GM15510 (cell line): Measurements from ENCODE around the gene RFT1.

Experiments used
- POLR2A ChIP-seq: IDR thresholded peaks from 3 replicates; pipeline ENCODE4 v1.6.1; 2011; ENCODE audit warnings: borderline replicate concordance; ENCODE audit not compliant: insufficient read length; ENCODE audit errors: extremely low read depth

The RFT1 gene

DNA sequence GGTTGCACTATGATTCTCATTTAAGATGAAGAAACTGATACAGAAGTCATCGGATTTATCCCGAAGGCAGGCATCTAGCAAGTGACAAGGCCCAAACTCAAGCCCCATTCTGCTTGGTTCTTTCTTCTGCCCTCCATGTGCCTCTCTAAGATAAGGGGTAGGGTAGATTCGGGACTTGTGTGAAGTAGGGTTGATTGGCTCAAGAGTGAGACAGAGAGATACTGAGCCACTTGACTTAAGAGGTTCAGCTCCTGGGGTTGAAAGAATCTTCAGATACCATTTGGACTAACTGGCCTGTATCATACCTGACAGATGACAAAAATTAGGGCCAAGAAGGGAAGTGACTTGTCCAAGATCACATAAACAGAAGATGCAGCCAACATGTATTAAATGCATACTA lies 891 bp downstream of the RFT1 start:
- TF ChIP-seq POLR2A: no peak

GRCh38 chr3:53126601-53127000 lies 3.6 kb downstream of the RFT1 start:
- no peak for TF ChIP-seq POLR2A

GRCh38 chr3:53123953-53124352 lies 6.3 kb downstream of the RFT1 start:
- no peak for TF ChIP-seq POLR2A

- TF ChIP-seq POLR2A: no peak
Measured at GRCh38 chr3:53123510-53123909, 6.7 kb downstream of the RFT1 start.

DNA sequence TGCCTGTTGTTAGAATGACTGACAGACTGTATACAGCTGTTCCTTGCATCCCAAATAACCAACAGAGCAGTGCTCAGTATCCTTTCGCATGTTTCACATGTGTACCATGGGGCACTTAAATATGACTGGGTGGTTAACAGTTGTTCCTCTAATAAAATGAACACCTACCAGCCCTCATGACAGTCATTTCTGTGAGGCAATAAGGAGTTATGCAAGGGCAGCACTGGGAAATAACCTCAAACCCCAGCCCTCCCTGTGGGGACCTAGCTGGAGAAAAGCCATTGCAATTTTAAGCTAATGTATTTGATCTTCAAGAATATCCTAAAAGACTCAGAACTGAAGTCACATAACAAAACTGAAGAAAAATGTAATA lies 7.3 kb downstream of the RFT1 start:
- no peak for TF ChIP-seq POLR2A

- no peak for TF ChIP-seq POLR2A
Measured at GRCh38 chr3:53122255-53122932, 7.8 kb downstream of the RFT1 start.

DNA sequence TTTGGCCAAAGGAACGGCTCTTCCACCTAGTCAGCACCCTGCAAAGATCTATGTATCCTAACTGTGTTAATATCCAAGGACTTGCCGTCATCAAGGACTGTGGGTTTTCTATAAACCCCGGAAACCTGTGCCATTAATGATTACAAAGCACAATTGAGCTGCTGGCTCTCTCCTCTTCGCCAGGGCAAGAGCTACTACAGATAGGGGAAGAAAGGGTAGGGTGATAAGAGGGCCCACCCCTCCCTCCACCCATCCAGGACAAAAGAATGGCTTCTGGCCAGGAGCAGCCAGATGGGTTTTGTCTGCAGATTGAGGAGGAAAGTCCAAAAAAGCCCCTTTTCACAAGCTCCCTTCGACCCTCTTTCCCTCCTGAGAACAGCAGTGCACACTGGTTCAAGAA lies 9.9 kb downstream of the RFT1 start:
- no peak for TF ChIP-seq POLR2A

DNA sequence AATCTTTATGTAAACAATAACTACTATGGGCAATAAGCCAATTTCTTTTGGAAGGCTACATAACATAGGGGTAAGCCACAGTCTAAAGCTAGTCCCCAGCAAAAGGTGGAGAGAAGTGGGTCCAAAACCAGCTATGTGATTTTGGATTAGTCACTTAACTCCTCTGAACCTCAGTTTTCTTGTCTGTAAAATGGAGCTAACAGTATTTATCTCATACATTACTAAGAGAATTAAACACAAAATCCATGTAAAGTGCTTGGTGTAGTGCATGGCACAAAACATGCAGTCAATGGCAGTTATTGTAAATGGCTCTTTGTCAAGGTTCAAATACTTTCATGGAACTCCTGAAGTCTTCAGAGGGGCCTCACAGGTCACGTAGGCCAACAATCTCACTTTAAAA lies 13.3 kb downstream of the RFT1 start:
- TF ChIP-seq POLR2A: no peak

GRCh38 chr3:53114412-53115074 lies 15.7 kb downstream of the RFT1 start:
- no peak for TF ChIP-seq POLR2A

GRCh38 chr3:53114011-53114400 lies 16.2 kb downstream of the RFT1 start:
- TF ChIP-seq POLR2A: no peak

DNA sequence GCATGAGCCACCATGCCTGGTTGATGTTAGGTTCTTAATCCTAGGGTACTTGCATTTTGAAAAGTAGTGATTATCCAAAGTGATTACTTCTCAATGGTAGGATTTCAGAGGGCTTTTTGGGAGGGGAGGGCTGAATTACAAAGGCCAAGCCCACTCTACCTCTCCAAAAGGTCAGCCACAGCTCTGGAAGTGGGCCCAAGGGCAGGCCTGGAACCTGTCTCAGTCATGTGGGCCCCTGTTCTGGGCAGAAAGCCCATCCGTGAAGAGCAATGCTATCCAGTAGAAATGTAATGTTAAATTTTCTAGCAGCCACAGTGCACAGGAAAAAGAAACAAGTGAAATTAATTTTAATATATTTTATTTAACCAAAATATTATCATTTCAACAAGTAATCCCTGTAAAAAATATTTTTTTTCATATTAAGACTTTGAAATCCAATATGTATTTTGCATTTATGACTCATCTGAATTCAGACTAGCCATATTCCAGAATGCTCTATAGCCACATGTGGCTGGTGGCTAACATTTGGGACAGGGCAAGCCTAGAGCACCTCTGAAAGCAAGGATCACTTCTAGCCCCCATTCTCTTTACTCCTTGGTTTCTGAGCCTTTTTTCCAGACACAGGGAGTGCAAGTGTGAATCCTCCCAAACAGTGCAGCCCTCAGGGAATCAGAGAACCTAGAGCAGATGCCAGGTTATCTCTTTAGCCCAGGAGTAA lies 16.8 kb downstream of the RFT1 start:
- TF ChIP-seq POLR2A: no peak

GRCh38 chr3:53111822-53112221 lies 18.4 kb downstream of the RFT1 start:
- no peak for TF ChIP-seq POLR2A

DNA sequence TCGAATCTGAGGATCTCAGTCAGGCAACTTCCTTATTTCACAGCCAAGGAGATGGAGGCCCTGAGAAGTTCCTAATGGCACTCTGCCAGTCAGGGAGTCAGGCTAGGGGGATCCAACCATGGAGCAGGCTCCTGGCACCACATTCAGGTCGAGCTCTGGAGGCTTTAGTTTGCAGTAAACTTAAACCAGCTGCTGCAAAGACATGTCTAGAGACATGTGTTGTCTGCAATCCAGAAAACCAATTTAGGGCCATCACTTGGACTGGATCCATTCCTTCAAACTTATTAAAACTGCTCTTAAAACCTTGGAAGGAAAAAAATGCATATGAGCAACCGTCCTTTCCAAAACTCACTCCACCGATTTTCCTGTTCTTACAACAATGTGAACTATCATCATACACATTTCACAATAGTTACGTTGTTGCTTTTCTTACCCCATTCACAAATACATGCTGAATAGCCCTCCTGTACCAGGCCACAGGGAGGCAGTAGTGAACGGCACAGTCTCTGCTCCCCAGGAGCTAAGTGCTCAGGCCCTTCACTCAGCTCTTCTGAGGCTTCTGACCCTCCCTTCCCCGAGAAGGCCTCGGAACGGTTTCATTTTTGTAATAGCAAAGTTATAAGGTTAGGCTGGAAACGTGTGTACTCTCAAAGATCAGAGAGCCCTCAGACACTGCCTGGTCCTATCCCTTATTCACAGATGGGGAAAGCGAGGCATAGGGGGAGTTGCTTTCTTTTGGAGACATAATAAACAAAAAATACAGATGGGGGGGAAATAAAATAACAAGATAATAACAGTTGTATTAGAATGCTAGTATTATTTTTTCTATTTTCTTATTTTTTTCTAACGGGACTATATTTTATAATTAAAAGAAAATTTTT lies 20.1 kb downstream of the RFT1 start:
- TF ChIP-seq POLR2A: no peak

DNA sequence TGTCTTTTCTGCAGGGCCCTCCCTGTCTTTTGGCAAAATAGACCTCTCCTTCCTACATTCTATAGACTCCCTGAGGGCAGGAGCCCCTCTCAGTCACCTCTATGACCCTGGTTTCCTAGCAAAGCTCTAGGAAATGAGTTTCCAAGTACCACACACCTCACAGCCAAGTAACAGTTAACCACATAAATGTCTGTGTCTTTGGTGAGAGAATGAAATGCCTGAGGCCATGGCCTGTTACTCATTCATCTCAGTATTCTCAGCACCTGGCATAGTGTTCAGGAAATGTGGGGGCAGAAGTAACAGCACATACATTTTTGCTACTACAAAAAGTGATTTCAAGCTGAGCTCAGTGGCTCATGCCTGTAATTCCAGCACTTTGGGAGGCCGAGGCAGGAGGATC lies 21.0 kb downstream of the RFT1 start:
- no peak for TF ChIP-seq POLR2A

DNA sequence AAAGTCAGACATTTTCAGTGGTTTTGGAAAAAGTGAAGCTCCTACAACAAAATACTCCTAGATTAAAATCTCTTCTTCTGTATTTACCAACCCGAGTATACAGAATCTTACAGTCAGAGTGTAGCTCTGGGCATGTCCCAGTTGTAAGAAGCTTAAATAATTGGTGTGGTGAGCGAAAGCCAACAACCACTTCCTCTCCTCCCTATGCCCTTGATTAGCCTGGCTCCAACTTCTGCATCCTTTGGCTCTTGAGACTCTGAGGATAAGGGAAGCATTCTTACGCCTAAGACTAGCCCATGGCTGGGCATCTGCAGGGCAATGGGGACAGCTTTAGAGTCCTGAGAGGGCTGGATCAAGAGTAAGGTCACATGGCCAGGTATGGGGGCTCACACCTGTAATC lies 25.5 kb downstream of the RFT1 start:
- no peak for TF ChIP-seq POLR2A
